IMR-90 (cell line): ENCODE results near the gene NFIA.

Source experiments
- BHLHE40 ChIP-seq: fragments of 150-350 bp; IDR thresholded peaks from 2 replicates; pipeline ENCODE4 v1.6.1; 2016; ENCODE audit warnings: mild to moderate bottlenecking, low read depth, low read length
- CEBPB ChIP-seq: IDR thresholded peaks from 2 replicates; pipeline ENCODE4 v1.6.1; 2012; ENCODE audit warnings: low read depth, low read length, improper control_type of control experiment
- CHD1 ChIP-seq: IDR thresholded peaks from 2 replicates; pipeline ENCODE4 v1.6.1; 2012; ENCODE audit warnings: low read depth, low read length, improper control_type of control experiment
- FOS ChIP-seq: fragments of 150-350 bp; IDR thresholded peaks from 2 replicates; pipeline ENCODE4 v1.6.1; 2016; ENCODE audit warnings: low read depth, low read length
- MAZ ChIP-seq: IDR thresholded peaks from 2 replicates; pipeline ENCODE4 v1.6.1; 2012; ENCODE audit warnings: low read depth, mild to moderate bottlenecking, low read length, improper control_type of control experiment, moderate library complexity, borderline replicate concordance
- MXI1 ChIP-seq: IDR thresholded peaks from 2 replicates; pipeline ENCODE4 v1.6.1; 2012; ENCODE audit warnings: low read depth, mild to moderate bottlenecking, low read length, moderate library complexity, borderline replicate concordance
- NFE2L2 ChIP-seq: fragments of 150-350 bp; IDR thresholded peaks from 2 replicates; pipeline ENCODE4 v1.6.1; 2016; ENCODE audit warnings: low read depth, mild to moderate bottlenecking, low read length
- POLR2A ChIP-seq: IDR thresholded peaks from 2 replicates; pipeline ENCODE4 v1.6.1; 2012; ENCODE audit warnings: mild to moderate bottlenecking, low read depth, low read length
- RAD21 ChIP-seq: IDR thresholded peaks from 2 replicates; pipeline ENCODE4 v1.6.1; 2012; ENCODE audit warnings: low read length, improper control_type of control experiment
- TF ChIP-seq, protein P1 (sequence below): conservative IDR thresholded peaks from 2 replicates; pipeline ENCODE4 v1.5.1; 2012; ENCODE audit warnings: mild to moderate bottlenecking, low read depth, low read length, improper control_type of control experiment
- TF ChIP-seq, protein P2 (sequence below): fragments of 150-350 bp; IDR thresholded peaks from 2 replicates; pipeline ENCODE4 v1.6.1; 2016; ENCODE audit warnings: low read depth, mild to moderate bottlenecking, low read length, moderate library complexity, borderline replicate concordance
- TF ChIP-seq, protein P3 (sequence below): fragments of 150-350 bp; IDR thresholded peaks from 2 replicates; pipeline ENCODE4 v1.6.1; 2017; ENCODE audit warnings: mild to moderate bottlenecking, antibody characterized with exemption, low read length, low read depth

DNA sequence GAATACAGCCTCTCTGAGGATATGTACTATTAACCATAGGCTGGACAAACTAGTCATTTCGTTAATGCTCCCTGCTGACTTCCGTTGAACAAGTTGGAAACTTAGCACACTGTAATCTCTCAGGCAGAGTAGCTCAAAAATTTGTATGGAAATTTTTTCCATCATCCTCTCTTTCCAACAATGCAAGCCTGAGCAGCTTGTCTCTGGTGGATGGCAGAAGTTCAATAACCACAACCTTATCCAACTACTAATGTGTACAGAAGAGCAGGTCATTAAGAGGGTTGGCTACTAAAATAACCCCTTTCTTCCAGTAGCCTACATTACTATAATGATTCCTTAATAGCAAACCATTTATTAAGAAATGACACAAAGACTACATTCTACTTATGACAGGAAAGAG, 262.3 kb downstream of the NFIA start:
- TF ChIP-seq, protein P1, sequence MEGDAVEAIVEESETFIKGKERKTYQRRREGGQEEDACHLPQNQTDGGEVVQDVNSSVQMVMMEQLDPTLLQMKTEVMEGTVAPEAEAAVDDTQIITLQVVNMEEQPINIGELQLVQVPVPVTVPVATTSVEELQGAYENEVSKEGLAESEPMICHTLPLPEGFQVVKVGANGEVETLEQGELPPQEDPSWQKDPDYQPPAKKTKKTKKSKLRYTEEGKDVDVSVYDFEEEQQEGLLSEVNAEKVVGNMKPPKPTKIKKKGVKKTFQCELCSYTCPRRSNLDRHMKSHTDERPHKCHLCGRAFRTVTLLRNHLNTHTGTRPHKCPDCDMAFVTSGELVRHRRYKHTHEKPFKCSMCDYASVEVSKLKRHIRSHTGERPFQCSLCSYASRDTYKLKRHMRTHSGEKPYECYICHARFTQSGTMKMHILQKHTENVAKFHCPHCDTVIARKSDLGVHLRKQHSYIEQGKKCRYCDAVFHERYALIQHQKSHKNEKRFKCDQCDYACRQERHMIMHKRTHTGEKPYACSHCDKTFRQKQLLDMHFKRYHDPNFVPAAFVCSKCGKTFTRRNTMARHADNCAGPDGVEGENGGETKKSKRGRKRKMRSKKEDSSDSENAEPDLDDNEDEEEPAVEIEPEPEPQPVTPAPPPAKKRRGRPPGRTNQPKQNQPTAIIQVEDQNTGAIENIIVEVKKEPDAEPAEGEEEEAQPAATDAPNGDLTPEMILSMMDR: no peak
- no peak for TF ChIP-seq MAZ
- no peak for TF ChIP-seq POLR2A
- TF ChIP-seq BHLHE40: no peak
- no peak for TF ChIP-seq RAD21
- no peak for TF ChIP-seq CEBPB
- TF ChIP-seq MXI1: no peak
- TF ChIP-seq, protein P2, sequence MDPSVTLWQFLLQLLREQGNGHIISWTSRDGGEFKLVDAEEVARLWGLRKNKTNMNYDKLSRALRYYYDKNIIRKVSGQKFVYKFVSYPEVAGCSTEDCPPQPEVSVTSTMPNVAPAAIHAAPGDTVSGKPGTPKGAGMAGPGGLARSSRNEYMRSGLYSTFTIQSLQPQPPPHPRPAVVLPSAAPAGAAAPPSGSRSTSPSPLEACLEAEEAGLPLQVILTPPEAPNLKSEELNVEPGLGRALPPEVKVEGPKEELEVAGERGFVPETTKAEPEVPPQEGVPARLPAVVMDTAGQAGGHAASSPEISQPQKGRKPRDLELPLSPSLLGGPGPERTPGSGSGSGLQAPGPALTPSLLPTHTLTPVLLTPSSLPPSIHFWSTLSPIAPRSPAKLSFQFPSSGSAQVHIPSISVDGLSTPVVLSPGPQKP: no peak
- TF ChIP-seq NFE2L2: no peak
- no peak for TF ChIP-seq CHD1
- TF ChIP-seq, protein P3, sequence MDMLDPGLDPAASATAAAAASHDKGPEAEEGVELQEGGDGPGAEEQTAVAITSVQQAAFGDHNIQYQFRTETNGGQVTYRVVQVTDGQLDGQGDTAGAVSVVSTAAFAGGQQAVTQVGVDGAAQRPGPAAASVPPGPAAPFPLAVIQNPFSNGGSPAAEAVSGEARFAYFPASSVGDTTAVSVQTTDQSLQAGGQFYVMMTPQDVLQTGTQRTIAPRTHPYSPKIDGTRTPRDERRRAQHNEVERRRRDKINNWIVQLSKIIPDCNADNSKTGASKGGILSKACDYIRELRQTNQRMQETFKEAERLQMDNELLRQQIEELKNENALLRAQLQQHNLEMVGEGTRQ: no peak
- no peak for TF ChIP-seq FOS
